Hepatocyte (in vitro differentiated cells): Measurements from ENCODE around the gene LYPD6.
"Not testable (repeated sequence)": the region's sequence is repeated elsewhere in the genome, so short reads cannot be mapped to it uniquely, and the experiment has no call there.

Source experiments
- EZH2 ChIP-seq: fragments of 200-600 bp; sonication (generic); IDR thresholded peaks from 2 replicates; pipeline ENCODE4 v1.6.1; 2016; ENCODE audit warnings: antibody characterized with exemption, mild to moderate bottlenecking, borderline replicate concordance
- EZH2phosphoT487 ChIP-seq: fragments of 200-600 bp; sonication (generic); IDR thresholded peaks from one replicate; pipeline ENCODE4 v1.6.1; 2018; ENCODE audit warnings: antibody characterized with exemption, mild to moderate bottlenecking, low read depth, moderate library complexity; ENCODE audit not compliant: unreplicated experiment, severe bottlenecking
- TF ChIP-seq, protein P1 (sequence below): fragments of 200-600 bp; sonication (generic); IDR thresholded peaks from 2 replicates; pipeline ENCODE4 v1.5.1; 2016; ENCODE audit warnings: antibody characterized with exemption, mild to moderate bottlenecking; ENCODE audit not compliant: poor library complexity

DNA sequence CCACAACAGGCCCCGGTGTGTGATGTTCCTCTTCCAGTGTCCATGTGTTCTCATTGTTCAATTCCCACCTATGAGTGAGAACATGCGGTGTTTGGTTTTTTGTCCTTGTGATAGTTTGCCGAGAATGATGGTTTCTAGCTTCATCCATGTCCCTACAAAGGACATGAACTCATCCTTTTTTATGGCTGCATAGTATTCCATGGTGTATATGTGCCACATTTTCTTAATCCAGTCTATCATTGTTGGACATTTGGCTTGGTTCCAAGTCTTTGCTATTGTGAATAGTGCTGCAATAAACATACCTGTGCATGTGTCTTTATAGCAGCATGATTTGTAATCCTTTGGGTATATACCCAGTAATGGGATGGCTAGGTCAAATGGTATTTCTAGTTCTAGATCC is 11.8 kb upstream of the LYPD6 start:
- TF ChIP-seq, protein P1, sequence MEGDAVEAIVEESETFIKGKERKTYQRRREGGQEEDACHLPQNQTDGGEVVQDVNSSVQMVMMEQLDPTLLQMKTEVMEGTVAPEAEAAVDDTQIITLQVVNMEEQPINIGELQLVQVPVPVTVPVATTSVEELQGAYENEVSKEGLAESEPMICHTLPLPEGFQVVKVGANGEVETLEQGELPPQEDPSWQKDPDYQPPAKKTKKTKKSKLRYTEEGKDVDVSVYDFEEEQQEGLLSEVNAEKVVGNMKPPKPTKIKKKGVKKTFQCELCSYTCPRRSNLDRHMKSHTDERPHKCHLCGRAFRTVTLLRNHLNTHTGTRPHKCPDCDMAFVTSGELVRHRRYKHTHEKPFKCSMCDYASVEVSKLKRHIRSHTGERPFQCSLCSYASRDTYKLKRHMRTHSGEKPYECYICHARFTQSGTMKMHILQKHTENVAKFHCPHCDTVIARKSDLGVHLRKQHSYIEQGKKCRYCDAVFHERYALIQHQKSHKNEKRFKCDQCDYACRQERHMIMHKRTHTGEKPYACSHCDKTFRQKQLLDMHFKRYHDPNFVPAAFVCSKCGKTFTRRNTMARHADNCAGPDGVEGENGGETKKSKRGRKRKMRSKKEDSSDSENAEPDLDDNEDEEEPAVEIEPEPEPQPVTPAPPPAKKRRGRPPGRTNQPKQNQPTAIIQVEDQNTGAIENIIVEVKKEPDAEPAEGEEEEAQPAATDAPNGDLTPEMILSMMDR: not testable (repeated sequence)
- TF ChIP-seq EZH2phosphoT487, EZH2: not testable (repeated sequence)
